Loucy (cell line): Measurements from ENCODE around the gene NRP1.

Experiments used
- H2AFZ ChIP-seq: fragments of 200-600 bp; sonication (generic); 2 replicates; pipeline ENCODE4 v1.6.0; 2016; ENCODE audit warnings: antibody characterized with exemption, mild to moderate bottlenecking, low read length, moderate library complexity
- H3F3A ChIP-seq: fragments of 200-600 bp; 2 replicates; pipeline ENCODE4 v1.6.0; 2016; ENCODE audit warnings: antibody characterized with exemption, low read depth, mild to moderate bottlenecking
- H3K27me3 ChIP-seq: fragments of 200-600 bp; sonication (generic); 2 replicates; pipeline ENCODE4 v1.6.1; 2014; ENCODE audit warnings: low read length, mild to moderate bottlenecking; ENCODE audit not compliant: insufficient read depth, poor library complexity, severe bottlenecking
- H3K36me3 ChIP-seq: fragments of 200-600 bp; sonication (generic); 2 replicates; pipeline ENCODE4 v1.6.1; 2016; ENCODE audit warnings: low read length; ENCODE audit not compliant: insufficient read depth
- H3K4me1 ChIP-seq: fragments of 200-600 bp; sonication (generic); 2 replicates; pipeline ENCODE4 v1.5.1; 2014; ENCODE audit warnings: low read length, mild to moderate bottlenecking; ENCODE audit not compliant: insufficient read depth, poor library complexity, severe bottlenecking
- H3K4me2 ChIP-seq: fragments of 200-600 bp; sonication (generic); 2 replicates; pipeline ENCODE4 v1.6.0; 2014; ENCODE audit warnings: antibody characterized with exemption, low read length, low read depth, mild to moderate bottlenecking; ENCODE audit not compliant: poor library complexity, severe bottlenecking
- H3K4me3 ChIP-seq: fragments of 200-600 bp; sonication (generic); 2 replicates; pipeline ENCODE4 v1.5.1; 2014; ENCODE audit warnings: low read length, mild to moderate bottlenecking, mixed read lengths; ENCODE audit not compliant: poor library complexity, severe bottlenecking
- H3K79me2 ChIP-seq: fragments of 200-600 bp; sonication (generic); 2 replicates; pipeline ENCODE4 v1.6.1; 2014; ENCODE audit warnings: low read length; ENCODE audit not compliant: insufficient read depth
- H3K9ac ChIP-seq: fragments of 200-600 bp; sonication (generic); 2 replicates; pipeline ENCODE4 v1.6.0; 2014; ENCODE audit warnings: mild to moderate bottlenecking, low read depth, low read length, moderate library complexity; ENCODE audit not compliant: poor library complexity, severe bottlenecking
- H3K9me2 ChIP-seq: fragments of 200-600 bp; sonication (generic); replicated peaks from 2 replicates; pipeline ENCODE4 v1.6.1; 2016; ENCODE audit warnings: low read depth, low read length, mixed read lengths
- H3K9me3 ChIP-seq: fragments of 200-600 bp; sonication (generic); 2 replicates; pipeline ENCODE4 v1.6.1; 2014; ENCODE audit warnings: mild to moderate bottlenecking, antibody characterized with exemption, low read length, low read depth; ENCODE audit not compliant: insufficient read depth
- H4K20me1 ChIP-seq: fragments of 200-600 bp; sonication (generic); 2 replicates; pipeline ENCODE4 v1.6.0; 2014; ENCODE audit warnings: antibody characterized with exemption, low read length, mild to moderate bottlenecking; ENCODE audit not compliant: insufficient read depth, poor library complexity, severe bottlenecking
- EZH2phosphoT487 ChIP-seq: fragments of 200-600 bp; IDR thresholded peaks from 2 replicates; pipeline ENCODE4 v1.6.1; 2018; ENCODE audit warnings: antibody characterized with exemption, mild to moderate bottlenecking, moderate library complexity, borderline replicate concordance
- TF ChIP-seq, protein P1 (sequence below): fragments of 200-600 bp; sonication (generic); conservative IDR thresholded peaks from 2 replicates; pipeline ENCODE4 v1.5.1; 2014; ENCODE audit warnings: mild to moderate bottlenecking, antibody characterized with exemption, low read length

NRP1 gene

GRCh38 chr10:33273295-33274002, 61.0 kb downstream of the NRP1 start:
- Histone ChIP-seq H3K4me3 (no peak overlapping the region), H3K9me2 (no peaks in the 10 kb centered on the region), H2AFZ (no peak overlapping the region), H3K9ac (no peak overlapping the region), H3F3A (no peaks in the 10 kb centered on the region), H4K20me1 (no peaks in the 10 kb centered on the region), H3K9me3 (no peaks in the 10 kb centered on the region), H3K27me3 (no peaks in the 10 kb centered on the region), H3K79me2 (no peaks in the 10 kb centered on the region), H3K36me3 (no peaks in the 10 kb centered on the region), H3K4me1 (no peaks in the 10 kb centered on the region), H3K4me2 (no peak overlapping the region)
- TF ChIP-seq EZH2phosphoT487 = no peak
- TF ChIP-seq, protein P1, sequence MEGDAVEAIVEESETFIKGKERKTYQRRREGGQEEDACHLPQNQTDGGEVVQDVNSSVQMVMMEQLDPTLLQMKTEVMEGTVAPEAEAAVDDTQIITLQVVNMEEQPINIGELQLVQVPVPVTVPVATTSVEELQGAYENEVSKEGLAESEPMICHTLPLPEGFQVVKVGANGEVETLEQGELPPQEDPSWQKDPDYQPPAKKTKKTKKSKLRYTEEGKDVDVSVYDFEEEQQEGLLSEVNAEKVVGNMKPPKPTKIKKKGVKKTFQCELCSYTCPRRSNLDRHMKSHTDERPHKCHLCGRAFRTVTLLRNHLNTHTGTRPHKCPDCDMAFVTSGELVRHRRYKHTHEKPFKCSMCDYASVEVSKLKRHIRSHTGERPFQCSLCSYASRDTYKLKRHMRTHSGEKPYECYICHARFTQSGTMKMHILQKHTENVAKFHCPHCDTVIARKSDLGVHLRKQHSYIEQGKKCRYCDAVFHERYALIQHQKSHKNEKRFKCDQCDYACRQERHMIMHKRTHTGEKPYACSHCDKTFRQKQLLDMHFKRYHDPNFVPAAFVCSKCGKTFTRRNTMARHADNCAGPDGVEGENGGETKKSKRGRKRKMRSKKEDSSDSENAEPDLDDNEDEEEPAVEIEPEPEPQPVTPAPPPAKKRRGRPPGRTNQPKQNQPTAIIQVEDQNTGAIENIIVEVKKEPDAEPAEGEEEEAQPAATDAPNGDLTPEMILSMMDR = no peak

DNA sequence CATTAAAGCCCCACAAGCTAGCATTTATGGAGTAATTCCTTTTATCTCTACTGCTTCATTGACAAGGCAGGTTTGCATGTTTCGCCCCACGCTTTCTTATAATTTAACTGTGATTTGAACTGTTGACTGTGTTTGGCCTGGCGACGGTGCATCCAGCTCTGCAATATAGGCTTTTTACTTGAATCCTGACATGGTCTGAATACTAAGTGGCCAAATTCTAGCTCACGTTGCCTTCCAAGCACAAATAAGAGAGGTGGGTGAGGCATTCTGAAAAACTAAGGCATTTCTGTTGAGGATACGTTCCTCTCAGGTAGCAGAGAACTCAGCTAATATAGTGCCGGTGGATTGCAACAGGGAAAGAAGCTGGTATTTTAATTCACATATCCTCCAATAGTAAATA, 61.8 kb downstream of the NRP1 start:
- H2AFZ ChIP-seq = no peak overlapping the region
- H4K20me1 ChIP-seq = no peaks in the 10 kb centered on the region
- H3K9me2 ChIP-seq = no peaks in the 10 kb centered on the region
- H3K36me3 ChIP-seq = no peaks in the 10 kb centered on the region
- no peak overlapping the region for H3K4me3 ChIP-seq
- H3K4me1 ChIP-seq = no peaks in the 10 kb centered on the region
- no peaks in the 10 kb centered on the region for H3K27me3 ChIP-seq
- H3K4me2 ChIP-seq = no peak overlapping the region
- H3K9me3 ChIP-seq = no peaks in the 10 kb centered on the region
- no peaks in the 10 kb centered on the region for H3K79me2 ChIP-seq
- H3F3A ChIP-seq = no peaks in the 10 kb centered on the region
- H3K9ac ChIP-seq = no peak overlapping the region
- TF ChIP-seq, protein P1 = no peak
- TF ChIP-seq EZH2phosphoT487 = no peak

DNA sequence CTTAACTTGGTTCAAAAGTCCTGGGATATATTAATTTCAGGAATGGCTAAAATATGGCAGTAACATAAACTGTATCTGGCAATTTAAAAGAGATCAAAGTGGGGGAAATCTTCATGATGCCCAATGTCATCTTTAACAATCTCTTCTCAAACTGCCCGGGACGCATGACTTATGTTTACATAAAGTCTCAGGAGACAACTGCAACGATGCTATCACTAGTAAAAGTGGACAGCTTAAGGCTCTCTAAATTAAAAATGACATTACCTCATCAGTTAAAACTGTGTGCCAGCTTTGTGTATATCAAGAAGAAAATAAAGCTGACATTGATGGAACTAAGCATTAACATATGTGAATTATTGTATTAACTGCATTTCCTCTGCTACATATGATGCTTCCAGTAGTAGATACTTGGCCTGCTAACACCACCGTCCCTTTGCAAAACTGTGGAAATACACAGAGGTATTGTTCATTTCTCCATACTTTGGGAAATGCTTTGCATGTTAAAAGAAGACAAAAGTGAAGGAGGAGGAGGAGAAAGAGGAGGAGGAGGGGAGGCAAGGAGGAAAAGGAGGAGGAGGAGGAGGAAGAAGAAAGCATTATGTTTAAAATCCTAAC, 62.4 kb downstream of the NRP1 start:
- H3K9me2 ChIP-seq = no peaks in the 10 kb centered on the region
- no peaks in the 10 kb centered on the region for H3K4me1 ChIP-seq
- TF ChIP-seq EZH2phosphoT487 = no peak
- TF ChIP-seq, protein P1 = no peak
- H3K36me3 ChIP-seq = no peaks in the 10 kb centered on the region
- no peaks in the 10 kb centered on the region for H3K27me3 ChIP-seq
- no peak overlapping the region for H3K4me2 ChIP-seq
- no peaks in the 10 kb centered on the region for H3K9me3 ChIP-seq
- no peak overlapping the region for H2AFZ ChIP-seq
- H3K9ac ChIP-seq = no peak overlapping the region
- H3K79me2 ChIP-seq = no peaks in the 10 kb centered on the region
- H3F3A ChIP-seq = no peaks in the 10 kb centered on the region
- H4K20me1 ChIP-seq = no peaks in the 10 kb centered on the region
- no peak overlapping the region for H3K4me3 ChIP-seq
